ENCODE data around the gene ZNF844.
A peak's percentile ranks its signal among the peaks of the same experiment; 100 is the strongest.
"Not testable (repeated sequence)": the region's sequence is repeated elsewhere in the genome, so short reads cannot be mapped to it uniquely, and the experiment has no call there.

Gene ZNF844

DNA sequence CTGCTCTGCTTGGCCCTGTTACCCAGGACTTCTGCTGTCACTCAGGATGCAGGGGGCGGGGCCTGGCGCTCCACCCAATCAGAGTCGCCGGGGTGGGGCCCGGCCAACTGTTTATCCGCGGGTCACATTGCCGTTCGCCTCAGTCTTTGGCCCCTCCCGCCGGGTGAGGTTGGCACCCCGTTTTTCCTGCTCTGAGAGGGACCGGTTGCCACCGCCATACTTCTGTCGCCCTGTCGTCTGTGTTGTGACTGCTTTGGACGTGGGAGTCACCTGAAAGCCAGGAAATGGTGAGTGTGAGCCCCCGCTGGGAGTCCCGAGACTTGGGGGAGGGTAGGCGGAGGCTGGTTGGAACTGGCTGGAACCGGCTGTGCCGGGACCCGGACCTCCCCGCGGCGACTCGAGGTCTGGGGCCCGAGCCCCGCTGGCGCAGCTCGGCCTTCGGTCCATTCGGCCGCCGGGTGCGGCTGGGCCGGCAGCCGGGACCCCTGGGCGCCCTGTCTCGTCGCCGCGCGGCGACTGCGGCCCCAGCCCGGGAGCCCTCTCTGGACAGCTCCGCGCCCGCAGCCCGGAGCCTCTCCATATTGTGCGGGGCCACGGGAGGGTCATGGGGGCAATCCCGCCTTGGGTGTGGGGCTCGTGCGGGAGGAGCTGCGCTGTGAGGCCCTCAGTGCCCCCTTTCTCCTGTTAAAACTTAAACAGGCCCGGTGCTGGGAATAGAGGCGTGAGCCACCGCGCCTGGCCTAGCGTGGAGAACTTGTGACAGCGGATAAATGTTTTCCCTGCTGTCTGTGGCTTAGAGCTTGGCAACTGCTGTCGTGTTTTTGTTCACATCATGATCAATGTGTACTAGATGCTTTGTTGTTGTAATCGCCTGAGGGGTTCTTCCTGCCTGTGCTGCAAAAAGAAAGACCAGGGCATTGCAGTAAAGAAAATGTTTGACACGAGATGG lies at the start of gene ZNF844:
Gene ZNF844, plus strand, starts transcription at position 142 of the 949 bp plus-strand sequence. Its CDS starts 143 bp downstream, at position 285.
- peak; percentile 55 for DNase-seq (ENCODE audit: low read depth)

DNA sequence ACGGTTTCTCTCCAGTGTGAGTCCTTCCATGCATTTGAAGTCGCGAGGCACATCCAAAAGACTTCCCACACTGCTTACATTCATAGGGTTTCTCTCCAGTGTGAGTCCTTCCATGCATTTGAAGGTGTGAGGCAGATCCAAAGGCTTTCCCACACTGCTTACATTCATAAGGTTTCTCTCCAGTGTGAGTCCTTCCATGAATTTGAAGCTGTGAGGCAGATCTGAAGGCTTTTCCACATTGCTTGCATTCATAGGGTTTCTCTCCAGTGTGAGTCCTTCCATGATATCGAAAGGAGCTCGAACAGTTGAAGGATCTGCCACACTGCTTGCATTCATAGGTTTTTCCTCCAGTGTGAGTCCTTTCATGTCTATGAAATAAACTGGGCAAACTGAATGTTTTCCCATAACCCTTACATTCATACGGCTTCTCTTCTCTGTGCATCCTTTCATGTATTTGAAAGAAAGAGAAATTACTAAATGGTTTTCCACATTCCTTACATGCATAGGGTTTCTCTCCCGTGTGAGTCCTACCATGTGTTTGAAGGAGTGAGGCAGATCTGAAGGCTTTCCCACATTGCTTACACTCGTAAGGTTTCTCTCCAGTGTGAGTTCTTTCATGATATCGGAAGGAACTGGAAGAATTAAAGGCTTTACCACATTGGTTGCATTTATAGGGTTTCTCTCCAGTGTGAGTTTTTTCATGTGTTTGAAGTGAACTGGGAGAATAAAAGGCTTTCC lies 49.3 kb upstream of the ZNF844 start:
- DNase-seq (ENCODE audit: low read depth): no peak

DNA sequence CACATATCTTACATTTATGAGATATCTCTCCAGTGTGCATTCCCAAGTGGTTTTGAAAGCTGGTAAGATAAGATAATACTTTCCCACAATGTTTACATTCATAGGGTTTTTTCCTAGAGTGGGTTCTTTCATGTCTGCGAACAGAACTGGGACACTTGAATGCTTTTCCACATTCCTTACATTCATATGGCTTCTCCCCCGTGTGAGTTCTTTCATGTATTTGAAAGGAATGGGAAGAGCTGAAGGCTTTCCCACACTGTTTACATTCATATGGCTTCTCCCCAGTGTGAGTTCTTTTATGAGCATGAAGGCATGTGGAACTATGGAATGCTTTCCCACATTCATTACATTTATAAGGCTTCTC lies 48.8 kb upstream of the ZNF844 start:
- DNase-seq (ENCODE audit: low read depth): no peak

DNA sequence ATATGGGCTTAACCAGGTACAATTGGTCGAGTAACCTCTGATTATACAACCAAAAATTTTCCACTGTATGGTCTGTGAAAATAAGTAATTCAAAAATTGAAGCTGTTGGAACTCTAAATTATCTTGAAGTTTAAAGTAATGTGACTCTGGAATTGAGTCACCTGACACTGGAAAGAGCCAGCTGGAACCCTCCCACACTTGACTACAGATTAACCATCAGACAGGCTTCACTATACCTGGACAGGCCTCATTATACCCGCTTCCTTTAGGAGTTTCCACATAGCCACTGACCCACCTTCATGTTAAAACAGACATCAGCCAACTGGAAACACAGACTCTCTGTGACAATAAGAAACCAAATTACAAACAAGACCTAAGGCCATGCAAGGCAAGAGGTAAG lies 30.3 kb upstream of the ZNF844 start:
- DNase-seq (ENCODE audit: low read depth): no peak

DNA sequence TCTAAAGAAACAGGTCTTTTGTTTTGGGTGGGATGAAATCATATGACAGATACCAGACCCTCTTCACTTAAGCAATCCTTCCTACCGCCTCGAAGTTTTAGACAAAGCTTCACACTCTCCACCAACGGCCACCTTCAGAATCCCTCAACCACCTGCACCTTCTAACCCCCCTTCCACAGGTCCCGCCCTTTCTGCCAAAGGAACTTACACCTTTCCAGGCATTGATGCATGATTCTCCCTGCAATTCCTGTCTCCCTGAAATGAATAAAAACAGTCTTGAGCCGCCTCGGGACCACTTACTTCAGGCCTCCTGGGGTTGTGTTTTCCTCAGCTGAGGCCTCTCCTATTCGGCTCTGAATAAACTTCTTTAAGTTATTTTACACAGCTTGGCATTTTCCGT lies 29.9 kb upstream of the ZNF844 start:
- no peak for DNase-seq (ENCODE audit: low read depth)

DNA sequence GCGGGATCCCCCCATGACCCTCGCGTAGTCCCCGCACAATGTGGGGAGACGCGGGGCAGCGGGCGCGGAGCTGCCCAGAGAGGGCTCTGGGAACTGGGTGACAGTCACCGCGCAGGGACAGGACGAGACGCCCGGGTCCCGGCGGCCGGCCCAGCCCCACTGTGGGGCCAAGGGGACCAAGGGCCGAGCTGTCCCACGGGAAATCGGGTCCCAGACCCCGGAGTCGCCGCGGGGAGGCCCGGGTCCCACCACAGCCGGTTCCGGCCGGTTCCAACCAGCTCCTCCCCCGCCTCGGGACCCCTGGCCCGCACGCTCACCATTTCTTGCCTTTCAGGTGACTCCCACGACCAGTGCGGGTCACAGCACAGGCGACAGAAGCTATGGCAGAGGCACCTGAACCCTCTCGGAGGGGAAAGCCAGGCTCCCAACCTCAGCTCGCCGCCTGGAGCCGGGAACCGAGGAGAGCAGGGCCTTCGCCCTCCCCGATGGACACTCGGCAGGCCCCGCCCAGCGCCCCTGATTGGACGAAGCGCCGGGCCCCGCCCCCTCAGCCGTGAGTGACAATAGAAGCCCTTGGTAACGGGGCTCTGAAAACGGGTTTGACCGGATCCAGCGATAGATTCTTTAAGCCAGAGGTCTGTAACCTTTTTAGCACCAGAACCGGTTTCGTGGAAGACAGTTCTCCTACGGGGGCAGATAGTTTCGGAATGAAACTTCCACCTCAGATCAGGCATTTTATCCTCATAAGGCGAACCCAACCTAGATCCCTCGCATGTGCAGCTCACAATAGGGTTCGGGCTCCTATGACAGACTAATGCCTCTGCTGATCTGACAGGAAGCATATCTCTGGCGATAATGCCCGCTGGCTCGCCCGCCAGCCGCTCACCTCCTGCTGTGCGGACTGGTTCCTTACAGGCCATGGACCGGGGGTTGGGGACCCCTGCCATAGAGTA lies 29.0 kb upstream of the ZNF844 start, which contains the start of gene ZNF433:
Gene ZNF433, minus strand, starts transcription at position 460 of the 953 bp plus-strand sequence. Its CDS starts 140 bp downstream, at position 320.
- peak; percentile 61 for DNase-seq (ENCODE audit: low read depth)

DNA sequence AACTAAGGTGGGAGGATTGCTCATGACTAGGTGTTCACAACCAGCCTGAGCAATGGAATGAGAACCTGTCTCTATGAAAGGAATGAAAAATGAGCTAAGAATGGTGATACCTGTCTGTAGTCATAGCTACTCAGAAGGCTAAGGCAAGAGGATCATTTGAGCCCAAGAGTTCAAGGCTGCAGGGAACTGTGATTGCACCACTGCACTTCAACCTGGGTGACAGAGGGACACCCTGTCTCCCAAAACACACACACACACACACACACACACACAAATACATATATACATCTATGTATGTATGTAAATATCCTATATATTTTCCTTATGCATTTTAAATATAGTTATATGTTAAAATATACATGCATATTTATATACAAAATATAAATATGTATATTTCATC lies 21.6 kb upstream of the ZNF844 start:
- DNase-seq (ENCODE audit: low read depth): no peak

DNA sequence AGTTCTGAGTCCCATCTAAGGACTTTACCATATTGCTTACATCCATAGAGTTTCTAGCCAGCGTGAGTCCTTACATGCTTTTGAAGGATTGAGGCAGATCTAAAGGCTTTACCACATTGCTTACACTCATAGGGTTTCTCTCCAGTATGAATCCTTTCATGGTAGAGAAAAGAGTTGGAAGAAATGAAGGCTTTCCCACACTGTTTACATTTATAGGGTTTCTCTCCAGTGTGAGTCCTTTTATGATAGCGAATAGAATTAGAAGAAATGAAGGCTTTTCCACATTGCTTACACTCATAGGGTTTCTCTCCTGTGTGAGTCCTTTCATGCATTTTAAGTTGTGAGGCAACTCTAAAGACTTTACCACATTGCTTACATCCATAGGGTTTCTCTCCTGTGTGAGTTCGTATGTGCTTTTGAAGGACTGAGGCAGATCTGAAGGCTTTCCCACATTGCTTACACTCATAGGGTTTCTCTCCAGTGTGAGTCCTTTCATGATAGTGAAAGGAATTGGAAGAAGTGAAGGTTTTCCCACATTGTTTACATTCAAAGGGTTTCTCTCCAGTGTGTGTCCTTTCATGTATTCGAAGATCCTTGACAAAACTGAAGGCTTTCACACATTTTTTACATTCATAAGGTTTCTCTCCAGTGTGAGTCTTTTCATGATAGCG lies 20.6 kb upstream of the ZNF844 start:
- no peak for DNase-seq (ENCODE audit: low read depth)

DNA sequence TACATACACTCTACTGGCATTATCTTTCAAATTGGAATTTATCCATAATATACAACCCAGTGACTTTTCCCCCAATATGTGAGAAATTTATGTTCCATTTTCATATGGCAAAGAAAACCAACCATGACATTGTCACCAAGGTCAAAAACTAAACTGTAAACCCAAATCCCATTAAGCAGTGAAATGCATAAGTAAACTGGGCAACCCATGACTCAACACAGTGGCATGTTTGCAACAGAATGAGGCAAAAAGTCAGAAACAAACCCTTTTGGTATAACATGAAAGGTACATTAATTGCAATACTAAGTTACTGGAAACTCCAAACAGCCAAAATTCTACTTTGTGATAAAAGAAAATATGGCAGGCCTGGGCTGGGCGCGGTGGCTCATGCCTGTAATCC lies 16.7 kb upstream of the ZNF844 start:
- DNase-seq (ENCODE audit: low read depth): no peak

DNA sequence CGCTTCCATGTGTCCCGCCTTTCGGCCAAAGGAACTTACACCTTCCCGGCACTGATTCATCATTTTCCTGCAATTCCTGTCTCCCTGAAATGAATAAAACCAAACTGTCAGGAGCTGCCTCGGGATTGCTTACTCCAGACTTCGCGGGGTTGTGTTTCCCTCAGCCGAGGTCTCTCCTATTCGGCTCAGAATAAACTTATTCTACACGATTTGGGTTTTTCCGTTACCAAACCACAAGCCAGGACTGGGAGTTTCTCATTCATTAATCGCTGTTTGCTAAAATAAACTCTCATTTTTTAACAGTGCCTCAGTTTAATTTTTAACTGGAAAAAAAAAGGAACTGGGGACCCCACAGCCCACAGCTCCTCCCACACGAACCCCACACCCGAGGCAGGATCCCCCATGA lies 12.4 kb upstream of the ZNF844 start:
- DNase-seq (ENCODE audit: low read depth): no peak

DNA sequence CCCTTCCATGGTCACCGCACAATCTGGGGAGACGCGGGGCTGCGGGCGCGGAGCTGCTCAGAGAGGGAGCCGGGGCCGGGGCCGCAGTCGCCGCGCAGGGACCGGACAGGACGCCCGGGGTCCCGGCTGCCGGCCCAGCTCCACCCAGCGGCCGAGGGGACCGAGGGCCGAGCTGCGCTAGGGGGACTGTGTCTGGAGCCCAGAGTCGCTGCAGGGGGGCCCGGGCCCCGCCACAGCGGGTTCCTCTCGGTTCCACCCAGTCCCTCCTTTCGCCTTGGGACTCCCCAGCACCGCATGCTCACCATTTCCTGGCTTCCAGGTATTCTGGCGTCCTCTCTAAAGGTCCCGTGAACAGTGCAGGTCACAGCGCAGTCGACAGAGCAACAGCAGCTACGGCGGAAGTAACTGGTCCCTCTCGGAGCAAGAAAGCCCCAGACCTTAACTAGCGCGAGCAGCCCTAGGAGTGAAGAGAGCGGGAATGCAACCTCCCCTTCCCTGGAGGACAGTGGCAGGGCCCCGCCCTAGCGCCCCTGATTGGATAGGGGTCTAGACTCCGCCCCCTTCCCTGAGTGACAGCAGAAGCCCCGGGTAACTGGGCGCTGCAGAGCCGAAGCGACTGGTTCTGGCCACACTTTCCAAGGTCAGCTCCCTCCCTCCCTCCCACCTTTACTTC lies 11.9 kb upstream of the ZNF844 start, which contains the start of gene ZNF878:
Gene ZNF878, minus strand, starts transcription at position 465 of the 673 bp plus-strand sequence. Its CDS starts 160 bp downstream, at position 305.
- peak; percentile 50 for DNase-seq (ENCODE audit: low read depth)

DNA sequence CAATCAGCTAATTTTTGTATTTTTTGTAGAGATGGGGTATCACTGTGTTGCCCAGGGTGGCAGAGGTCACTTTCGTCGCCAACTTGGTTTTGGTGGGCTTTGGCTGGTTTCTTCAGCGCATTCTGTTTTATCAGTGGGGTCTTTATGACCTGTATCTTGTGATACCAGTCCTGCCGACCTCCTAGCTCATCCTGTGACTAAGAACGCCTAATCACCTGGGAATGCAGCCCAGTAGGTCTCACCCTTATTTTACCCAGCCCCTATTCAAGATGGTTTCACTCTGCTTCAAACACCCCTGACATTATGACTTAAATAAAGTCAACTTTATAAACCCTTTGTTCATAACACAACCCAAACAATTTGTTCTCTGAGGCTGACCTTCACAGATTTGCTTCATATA lies 8.7 kb upstream of the ZNF844 start:
- no peak for DNase-seq (ENCODE audit: low read depth)

DNA sequence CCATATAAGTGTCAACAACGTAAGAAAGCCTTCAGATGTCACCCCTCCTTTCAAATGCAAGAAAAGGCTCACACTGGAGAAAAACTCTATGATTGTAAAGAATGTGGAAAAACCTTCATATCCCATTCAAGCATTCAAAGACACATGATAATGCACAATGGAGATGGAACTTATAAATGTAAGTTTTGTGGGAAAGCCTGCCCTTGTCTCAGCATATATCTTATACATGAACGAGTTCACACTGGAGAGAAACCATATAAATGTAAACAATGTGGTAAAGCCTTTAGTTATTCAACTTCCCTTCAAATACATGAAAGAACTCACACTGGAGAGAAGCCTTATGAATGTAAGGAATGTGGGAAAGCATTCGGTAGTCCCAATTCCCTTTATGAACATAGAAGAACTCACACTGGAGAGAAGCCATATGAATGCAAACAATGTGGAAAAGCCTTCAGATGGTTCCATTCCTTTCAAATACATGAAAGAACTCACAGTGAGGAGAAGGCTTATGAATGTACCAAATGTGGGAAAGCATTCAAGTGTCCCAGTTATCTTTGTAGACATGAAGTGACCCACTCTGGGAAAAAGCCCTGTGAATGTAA lies 11.1 kb downstream of the ZNF844 start:
- no peak for DNase-seq (ENCODE audit: low read depth)

DNA sequence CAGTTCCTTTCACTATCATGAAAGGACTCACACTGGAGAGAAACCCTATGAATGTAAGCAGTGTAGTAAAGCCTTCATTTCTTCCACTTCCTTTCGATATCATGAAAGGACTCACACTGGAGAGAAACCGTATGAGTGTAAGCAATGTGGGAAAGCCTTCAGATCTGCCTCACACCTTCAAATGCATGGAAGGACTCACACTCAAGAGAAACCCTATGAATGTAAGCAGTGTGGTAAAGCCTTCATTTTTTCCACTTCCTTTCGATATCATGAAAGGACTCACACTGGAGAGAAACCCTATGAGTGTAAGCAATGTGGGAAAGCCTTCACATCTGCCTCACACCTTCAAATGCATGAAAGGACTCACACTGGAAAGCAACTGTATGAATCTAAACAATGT lies 11.8 kb downstream of the ZNF844 start:
- not testable (repeated sequence) for DNase-seq (ENCODE audit: low read depth)

DNA sequence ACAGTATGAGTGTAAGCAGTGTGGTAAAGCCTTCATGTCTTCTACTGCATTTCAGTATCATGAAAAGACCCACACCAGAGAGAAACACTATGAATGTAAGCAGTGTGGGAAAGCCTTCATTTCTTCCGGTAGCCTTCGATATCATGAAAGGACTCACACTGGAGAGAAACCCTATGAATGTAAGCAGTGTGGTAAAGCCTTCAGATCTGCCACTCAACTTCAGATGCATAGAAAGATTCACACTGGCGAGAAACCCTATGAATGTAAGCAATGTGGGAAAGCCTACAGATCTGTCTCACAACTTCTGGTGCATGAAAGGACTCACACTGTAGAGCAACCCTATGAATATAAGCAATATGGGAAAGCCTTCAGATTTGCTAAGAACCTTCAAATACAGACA lies 12.8 kb downstream of the ZNF844 start:
- no peak for DNase-seq (ENCODE audit: low read depth)

DNA sequence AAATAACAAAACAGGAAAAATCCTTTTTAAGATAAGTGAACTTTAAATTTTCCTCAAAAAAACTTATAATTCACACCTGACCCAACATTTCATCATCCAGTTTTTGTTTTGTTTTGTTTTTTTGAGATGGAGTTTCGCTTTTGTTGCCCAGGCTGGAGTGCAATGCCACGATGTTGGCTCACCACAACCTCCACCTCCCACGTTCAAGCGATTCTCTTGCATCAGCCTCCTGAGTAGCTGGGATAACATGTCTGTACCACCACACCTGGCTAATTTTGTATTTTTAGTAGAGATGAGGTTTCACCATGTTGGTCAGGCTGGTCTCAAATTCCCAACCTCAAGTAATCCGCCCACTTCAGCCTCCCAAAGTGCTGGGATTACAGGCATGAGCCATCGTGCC lies 18.8 kb downstream of the ZNF844 start:
- DNase-seq (ENCODE audit: low read depth): not testable (repeated sequence)

DNA sequence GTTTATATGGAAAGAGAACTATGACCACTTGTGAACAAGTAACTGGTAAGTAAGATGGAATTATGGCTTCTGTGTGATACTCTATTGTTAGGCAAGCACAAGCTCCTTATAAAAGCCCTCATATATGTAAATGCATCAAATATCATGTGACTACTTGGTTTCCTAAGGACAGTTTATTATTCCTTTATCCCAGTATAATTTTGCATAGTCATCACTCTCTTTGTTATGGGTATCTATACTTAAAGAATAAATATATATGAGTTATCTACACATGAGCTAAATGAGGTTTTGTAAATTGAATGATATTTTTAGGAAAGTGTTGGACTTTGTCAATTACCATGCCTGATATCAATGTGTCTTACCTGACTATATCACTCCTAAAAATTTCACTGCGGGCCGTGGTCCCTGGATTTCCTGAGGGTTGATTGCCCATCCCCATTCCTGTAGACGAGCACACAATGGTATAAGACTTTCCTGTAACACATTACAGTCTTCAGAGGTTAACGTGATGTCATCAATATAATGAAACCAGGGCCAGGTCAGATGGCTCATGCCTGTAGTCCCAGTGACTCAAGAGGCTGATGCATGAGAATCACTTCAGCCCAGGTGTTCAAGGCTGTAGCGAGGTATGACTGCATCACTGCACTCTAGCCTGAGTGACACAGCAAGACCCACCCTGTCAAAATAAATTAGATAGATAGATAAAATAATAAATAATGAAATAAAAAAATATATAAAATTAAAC lies 20.7 kb downstream of the ZNF844 start:
- DNase-seq (ENCODE audit: low read depth): no peak

DNA sequence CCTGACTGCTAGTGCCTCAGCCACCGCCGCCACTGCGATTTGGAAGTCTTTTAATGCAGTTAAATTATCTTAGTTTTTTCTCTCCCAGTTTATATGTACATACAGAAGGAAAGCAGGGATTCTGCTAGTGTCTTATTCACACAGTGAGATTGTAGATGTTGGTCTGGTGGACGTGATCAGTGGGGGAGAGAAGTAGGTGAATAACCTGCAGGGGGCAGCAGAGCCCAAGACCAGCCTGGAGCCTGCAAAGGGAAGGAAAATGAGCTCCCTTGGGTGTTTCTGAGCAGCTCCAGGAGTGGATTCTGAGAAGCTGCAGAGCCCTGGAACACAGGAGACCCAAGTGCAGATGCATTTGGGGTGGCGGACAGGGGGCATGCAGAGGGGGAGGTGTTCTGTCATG lies 26.3 kb downstream of the ZNF844 start:
- peak; percentile 39 for DNase-seq (ENCODE audit: low read depth)

DNA sequence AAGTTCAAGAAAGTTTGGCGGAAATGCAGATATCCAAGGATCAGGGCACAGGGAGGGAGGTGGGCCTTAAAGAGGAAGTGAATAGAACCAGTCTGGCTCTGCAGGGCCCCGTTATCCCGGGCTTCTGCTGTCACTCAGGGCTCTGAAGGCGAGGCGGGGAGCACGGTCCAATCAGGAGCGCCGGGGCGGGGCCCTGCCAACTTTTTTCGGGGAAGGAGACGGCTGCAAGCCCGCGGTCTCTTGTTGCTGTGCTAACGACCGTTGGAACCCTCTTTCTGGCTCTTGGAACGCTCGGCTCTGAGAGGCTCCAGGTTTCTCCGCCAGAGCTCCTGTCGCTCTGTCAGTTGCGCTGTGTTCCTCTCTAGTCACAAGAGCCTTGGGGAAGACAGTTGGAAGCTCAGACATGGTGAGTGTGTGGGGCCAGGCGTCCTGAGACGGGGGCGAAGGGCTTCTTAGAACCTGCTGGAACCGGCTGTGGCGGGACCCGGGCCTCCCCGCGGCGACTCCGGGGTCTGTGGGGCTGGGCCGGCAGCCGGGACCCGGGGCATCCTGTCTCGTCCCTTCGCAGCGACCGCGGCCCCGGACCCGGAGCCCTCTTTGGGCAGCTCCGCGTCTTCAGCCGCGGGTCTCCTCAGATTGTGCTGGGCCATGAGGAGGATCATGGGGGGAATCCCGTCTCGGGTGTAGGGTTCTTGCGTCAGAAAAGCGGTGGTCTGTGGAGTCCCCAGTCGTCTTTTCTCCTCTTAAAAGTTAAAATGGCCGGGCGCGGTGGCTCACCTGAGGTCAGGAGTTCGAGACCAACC lies 27.7 kb downstream of the ZNF844 start:
- peak; percentile 42 for DNase-seq (ENCODE audit: low read depth)

Measured in stimulated activated CD8-positive, alpha-beta memory T cell treated with anti-CD3 and anti-CD28 coated beads, Interleukin-7, amount 100 ng/mL, for 24 hours (primary cell).